ENCODE data around the gene ACTRT2.

ACTRT2 gene

DNA sequence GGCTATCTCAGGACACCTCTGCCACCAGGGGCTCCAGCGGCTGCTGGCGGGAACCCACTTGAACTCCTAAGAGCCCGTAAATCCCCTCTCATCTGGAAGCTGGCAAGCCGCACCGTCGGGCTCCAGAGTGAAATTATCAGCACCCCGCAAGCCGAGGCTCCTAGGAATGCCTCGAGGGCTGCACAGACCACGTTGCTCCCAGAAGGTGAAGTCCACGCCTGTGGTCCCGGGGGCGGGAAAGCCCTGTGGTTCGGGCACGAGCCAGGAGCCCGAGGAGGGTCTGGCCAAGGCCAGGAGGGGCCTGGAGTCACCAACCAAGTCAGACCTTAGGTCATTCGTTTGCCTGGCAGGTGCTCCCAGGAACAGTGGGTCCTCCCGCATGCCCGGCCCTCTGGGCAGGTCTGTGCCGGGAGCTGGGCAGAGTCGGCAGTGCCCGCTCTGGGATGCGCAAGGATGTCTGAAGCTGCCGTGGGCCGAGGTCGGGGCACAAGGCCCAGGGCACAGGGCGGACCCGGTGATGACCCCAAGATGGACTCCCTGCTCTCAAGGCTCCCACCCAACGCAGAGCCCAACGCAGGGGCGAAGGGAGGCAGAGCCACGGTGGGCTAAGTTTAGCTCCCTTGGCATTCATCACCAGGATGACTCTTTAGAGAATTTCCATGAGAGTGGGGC, 8.9 kb downstream of the ACTRT2 start:
- Histone ChIP-seq H3K27me3 (ENCODE audit: insufficient read depth, low read length, poor library complexity) (no peaks in the 10 kb centered on the region), H3K4me3 (ENCODE audit: low read depth in 1 of 2, low read length in 2 of 2) (no peak overlapping the region), H3K9ac (ENCODE audit: low read depth, low read length) (no peak overlapping the region), H3K79me2 (ENCODE audit: insufficient read depth, low read length) (no peaks in the 10 kb centered on the region), H3K27ac (ENCODE audit: low read length) (no peak overlapping the region), H3K36me3 (ENCODE audit: insufficient read depth, low read length) (no peaks in the 10 kb centered on the region), H3K4me2 (ENCODE audit: insufficient read depth, low read length) (no peak overlapping the region), H3K4me1 (ENCODE audit: insufficient read depth, low read length) (peaks cover 21% of the 10 kb centered on the region), H3K9me3 (ENCODE audit: insufficient read depth, low read length, severe bottlenecking) (peaks cover 2% of the 10 kb centered on the region), H2AFZ (ENCODE audit: low read depth, low read length) (no peak overlapping the region), H4K20me1 (ENCODE audit: insufficient read depth, low read length) (0 out of 2 replicates have a peak, but pooled peaks cover 4% of the 10 kb centered on the region)
- TF ChIP-seq EZH2 (IDR thresholded peaks at IDR 0.05; ENCODE audit: borderline replicate concordance, low read depth, low read length, severe bottlenecking) = no peak
- TF ChIP-seq, protein P1, sequence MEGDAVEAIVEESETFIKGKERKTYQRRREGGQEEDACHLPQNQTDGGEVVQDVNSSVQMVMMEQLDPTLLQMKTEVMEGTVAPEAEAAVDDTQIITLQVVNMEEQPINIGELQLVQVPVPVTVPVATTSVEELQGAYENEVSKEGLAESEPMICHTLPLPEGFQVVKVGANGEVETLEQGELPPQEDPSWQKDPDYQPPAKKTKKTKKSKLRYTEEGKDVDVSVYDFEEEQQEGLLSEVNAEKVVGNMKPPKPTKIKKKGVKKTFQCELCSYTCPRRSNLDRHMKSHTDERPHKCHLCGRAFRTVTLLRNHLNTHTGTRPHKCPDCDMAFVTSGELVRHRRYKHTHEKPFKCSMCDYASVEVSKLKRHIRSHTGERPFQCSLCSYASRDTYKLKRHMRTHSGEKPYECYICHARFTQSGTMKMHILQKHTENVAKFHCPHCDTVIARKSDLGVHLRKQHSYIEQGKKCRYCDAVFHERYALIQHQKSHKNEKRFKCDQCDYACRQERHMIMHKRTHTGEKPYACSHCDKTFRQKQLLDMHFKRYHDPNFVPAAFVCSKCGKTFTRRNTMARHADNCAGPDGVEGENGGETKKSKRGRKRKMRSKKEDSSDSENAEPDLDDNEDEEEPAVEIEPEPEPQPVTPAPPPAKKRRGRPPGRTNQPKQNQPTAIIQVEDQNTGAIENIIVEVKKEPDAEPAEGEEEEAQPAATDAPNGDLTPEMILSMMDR (IDR thresholded peaks at IDR 0.05; ENCODE audit: borderline replicate concordance, extremely low read depth, low read length, poor library complexity, severe bottlenecking) = no peak
- ATAC-seq (ENCODE audit: insufficient read depth, low read depth) = no peak
- DNase-seq = no peak

DNA sequence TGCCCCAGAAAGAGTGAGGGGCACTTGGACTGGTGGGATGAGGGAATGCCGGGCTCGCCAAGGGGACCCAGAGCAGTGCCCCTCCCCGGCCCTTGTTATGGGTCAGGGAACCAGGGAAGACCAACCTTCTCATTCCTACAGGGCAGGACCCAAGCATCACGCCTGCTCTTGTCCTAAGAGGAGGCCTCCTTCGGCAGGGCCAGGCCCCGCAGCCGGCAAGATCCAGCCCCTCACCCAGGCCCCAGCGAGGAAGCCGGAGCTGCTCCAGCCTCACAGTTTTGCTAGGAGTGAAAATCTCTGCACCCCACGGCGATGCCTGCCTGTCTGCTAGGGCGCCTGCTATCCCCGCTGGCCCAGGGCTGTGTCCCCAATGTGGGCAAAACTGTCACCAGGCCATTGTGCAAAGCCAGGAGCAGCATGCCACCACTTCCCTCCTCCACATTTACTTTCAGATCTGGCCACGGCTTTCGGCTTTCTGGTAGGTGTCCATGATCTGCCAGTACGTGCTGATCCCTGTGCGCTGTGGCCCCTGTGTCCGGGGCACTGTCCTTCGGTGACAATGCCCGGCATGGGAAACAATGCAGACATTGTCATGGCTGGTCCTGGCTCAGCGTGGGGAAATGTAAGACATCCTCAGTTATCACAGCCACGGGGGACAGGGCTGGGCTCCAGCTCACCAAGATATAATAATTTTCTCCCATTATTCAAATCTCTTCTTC, 9.6 kb downstream of the ACTRT2 start:
- TF ChIP-seq, protein P1 (IDR thresholded peaks at IDR 0.05; ENCODE audit: borderline replicate concordance, extremely low read depth, low read length, poor library complexity, severe bottlenecking) = no peak
- ATAC-seq (ENCODE audit: insufficient read depth, low read depth) (no peak), DNase-seq (no peak)
- Histone ChIP-seq H3K4me3 (ENCODE audit: low read depth in 1 of 2, low read length in 2 of 2) (no peak overlapping the region), H4K20me1 (ENCODE audit: insufficient read depth, low read length) (0 out of 2 replicates have a peak, but pooled peaks cover 4% of the 10 kb centered on the region), H3K79me2 (ENCODE audit: insufficient read depth, low read length) (no peaks in the 10 kb centered on the region), H3K36me3 (ENCODE audit: insufficient read depth, low read length) (no peaks in the 10 kb centered on the region), H3K27ac (ENCODE audit: low read length) (no peak overlapping the region), H3K9me3 (ENCODE audit: insufficient read depth, low read length, severe bottlenecking) (peaks cover 2% of the 10 kb centered on the region), H2AFZ (ENCODE audit: low read depth, low read length) (no peak overlapping the region), H3K9ac (ENCODE audit: low read depth, low read length) (no peak overlapping the region), H3K4me1 (ENCODE audit: insufficient read depth, low read length) (peaks cover 21% of the 10 kb centered on the region), H3K27me3 (ENCODE audit: insufficient read depth, low read length, poor library complexity) (no peaks in the 10 kb centered on the region), H3K4me2 (ENCODE audit: insufficient read depth, low read length) (no peak overlapping the region)

DNA sequence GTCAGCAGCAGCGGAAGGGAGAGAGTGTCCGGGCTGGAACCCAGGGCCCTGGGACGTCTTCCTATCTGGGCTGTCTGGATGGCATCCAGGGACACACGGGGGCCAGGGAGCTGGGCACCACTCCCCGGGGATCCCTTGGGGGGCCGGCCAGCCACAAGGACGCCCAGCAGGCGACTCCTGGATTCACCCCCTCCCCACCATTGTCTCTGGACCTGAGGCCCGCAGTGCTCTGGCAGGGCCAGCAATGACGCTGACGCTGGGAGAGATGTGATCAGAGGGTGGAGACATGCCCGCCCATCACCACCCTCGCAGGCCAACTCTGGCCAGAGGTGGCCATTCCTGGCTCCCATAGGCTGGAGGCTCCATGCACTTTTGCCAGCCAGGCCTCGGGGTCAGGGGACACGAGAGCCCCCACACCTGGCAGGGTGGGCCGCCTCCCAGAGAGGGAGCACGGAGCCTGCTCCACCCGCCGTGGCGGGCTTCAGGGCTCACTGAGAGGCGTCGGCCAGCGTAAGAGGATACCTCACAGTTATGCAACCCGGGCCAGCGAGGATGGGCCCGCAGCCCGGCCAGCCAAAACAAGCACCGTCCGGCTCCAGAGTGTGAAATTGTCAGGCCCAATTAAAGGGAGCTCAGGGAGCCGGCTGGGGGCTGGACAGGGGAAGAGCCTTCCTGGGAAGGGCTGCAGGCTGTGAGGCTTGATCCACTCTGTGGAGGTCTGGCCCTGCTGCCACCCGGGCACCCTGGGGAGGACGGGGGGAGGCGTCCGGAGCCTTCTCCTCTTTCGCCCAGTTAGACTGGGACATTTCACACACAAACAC, 10.3 kb downstream of the ACTRT2 start:
- no peak for DNase-seq
- Histone ChIP-seq H2AFZ (ENCODE audit: low read depth, low read length) (no peak overlapping the region), H3K4me3 (ENCODE audit: low read depth in 1 of 2, low read length in 2 of 2) (no peak overlapping the region), H3K79me2 (ENCODE audit: insufficient read depth, low read length) (no peaks in the 10 kb centered on the region), H3K27me3 (ENCODE audit: insufficient read depth, low read length, poor library complexity) (no peaks in the 10 kb centered on the region), H3K9me3 (ENCODE audit: insufficient read depth, low read length, severe bottlenecking) (no peaks in the 10 kb centered on the region), H3K4me1 (ENCODE audit: insufficient read depth, low read length) (peaks cover 21% of the 10 kb centered on the region), H3K27ac (ENCODE audit: low read length) (no peak overlapping the region), H3K4me2 (ENCODE audit: insufficient read depth, low read length) (no peak overlapping the region), H3K9ac (ENCODE audit: low read depth, low read length) (no peak overlapping the region), H4K20me1 (ENCODE audit: insufficient read depth, low read length) (0 out of 2 replicates have a peak, but pooled peaks cover 4% of the 10 kb centered on the region), H3K36me3 (ENCODE audit: insufficient read depth, low read length) (no peaks in the 10 kb centered on the region)
- TF ChIP-seq EZH2 (IDR thresholded peaks at IDR 0.05; ENCODE audit: borderline replicate concordance, low read depth, low read length, severe bottlenecking) = no peak
- ATAC-seq (ENCODE audit: insufficient read depth, low read depth) = no peak
